ENCODE data around the gene MLH3.

DNA sequence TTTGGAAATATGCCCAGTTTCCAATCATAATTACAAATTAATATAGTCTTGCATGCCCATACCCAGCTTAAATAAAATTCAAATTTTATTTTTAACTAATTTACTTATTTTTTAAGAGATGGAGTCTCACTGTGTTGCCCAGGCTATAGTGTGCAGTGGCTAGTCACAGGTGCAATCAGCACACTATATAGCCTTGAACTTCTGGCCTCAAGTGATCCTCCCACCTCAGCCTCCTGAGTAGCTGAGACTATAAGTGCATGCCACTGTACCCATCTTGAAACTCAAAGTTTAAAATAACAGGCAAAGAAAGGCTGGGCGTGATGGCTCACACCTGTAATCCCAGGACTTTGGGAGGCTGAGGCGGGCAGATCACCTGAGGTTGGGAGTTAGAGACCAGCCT, 10.3 kb downstream of the MLH3 start:
- TF ChIP-seq EP300 (IDR thresholded peaks at IDR 0.05; ENCODE audit: borderline replicate concordance) (no peak), FOXM1 (IDR thresholded peaks at IDR 0.05; ENCODE audit: borderline replicate concordance, low read depth) (no peak), NFIC (IDR thresholded peaks at IDR 0.05) (no peak), TAF1 (IDR thresholded peaks at IDR 0.05; ENCODE audit: low read depth) (no peak), MAX (IDR thresholded peaks at IDR 0.05) (no peak), CREB1 (IDR thresholded peaks at IDR 0.05; ENCODE audit: low read depth) (no peak), CEBPB (IDR thresholded peaks at IDR 0.05) (no peak), YY1 (IDR thresholded peaks at IDR 0.05; ENCODE audit: low read depth) (no peak), RAD21 (IDR thresholded peaks at IDR 0.05; ENCODE audit: low read depth) (no peak), ZBTB7A (IDR thresholded peaks at IDR 0.05; ENCODE audit: low read depth) (no peak), EGR1 (IDR thresholded peaks at IDR 0.05) (no peak)
- TF ChIP-seq, protein P1, sequence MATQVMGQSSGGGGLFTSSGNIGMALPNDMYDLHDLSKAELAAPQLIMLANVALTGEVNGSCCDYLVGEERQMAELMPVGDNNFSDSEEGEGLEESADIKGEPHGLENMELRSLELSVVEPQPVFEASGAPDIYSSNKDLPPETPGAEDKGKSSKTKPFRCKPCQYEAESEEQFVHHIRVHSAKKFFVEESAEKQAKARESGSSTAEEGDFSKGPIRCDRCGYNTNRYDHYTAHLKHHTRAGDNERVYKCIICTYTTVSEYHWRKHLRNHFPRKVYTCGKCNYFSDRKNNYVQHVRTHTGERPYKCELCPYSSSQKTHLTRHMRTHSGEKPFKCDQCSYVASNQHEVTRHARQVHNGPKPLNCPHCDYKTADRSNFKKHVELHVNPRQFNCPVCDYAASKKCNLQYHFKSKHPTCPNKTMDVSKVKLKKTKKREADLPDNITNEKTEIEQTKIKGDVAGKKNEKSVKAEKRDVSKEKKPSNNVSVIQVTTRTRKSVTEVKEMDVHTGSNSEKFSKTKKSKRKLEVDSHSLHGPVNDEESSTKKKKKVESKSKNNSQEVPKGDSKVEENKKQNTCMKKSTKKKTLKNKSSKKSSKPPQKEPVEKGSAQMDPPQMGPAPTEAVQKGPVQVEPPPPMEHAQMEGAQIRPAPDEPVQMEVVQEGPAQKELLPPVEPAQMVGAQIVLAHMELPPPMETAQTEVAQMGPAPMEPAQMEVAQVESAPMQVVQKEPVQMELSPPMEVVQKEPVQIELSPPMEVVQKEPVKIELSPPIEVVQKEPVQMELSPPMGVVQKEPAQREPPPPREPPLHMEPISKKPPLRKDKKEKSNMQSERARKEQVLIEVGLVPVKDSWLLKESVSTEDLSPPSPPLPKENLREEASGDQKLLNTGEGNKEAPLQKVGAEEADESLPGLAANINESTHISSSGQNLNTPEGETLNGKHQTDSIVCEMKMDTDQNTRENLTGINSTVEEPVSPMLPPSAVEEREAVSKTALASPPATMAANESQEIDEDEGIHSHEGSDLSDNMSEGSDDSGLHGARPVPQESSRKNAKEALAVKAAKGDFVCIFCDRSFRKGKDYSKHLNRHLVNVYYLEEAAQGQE (IDR thresholded peaks at IDR 0.05; ENCODE audit: low read depth), result no peak

All from Ishikawa (cell line).